ENCODE measurements around the gene TDRD10.

TDRD10 gene, protein sequence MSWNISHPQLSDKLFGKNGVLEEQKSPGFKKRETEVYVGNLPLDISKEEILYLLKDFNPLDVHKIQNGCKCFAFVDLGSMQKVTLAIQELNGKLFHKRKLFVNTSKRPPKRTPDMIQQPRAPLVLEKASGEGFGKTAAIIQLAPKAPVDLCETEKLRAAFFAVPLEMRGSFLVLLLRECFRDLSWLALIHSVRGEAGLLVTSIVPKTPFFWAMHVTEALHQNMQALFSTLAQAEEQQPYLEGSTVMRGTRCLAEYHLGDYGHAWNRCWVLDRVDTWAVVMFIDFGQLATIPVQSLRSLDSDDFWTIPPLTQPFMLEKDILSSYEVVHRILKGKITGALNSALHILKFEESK

DNA sequence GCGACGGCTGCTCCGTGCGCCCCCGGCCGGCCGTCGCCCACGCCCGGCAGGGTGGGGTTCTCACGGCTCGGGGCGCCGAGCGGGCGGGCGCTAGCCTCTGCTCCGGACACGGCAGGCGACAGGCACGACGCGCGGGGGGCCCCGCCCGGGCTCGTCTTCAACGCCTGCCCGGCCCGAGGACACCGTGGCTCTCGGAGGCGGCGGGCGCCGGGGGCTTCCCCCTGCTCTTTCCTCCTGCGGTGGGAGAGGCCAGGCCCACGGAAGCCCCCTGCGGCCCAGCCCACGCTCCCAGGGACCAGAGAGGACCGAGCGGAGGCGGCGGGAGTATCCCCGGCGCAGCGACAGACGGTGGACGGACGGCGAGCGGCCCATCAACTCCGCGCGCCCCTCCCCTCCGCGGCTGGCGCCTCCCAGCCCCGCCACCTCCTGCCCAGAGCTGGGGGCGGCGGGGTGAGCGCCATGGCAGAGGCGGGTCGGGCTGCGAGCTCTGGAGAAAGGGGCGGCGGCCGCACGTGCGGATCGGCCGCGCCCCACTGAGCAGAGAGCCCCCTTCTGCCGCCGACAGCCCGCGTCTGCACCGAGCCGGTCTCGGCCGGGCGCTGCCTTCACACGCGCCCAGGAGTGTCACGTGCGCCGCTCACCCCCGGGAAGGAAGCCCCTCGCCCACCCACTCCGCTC is at the start of gene TDRD10, which contains the start of gene SHE:
Gene TDRD10 (plus strand): TSS at position 154 of the 678 bp plus-strand sequence. CDS start 4,685 bp downstream, outside the sequence.
Gene SHE (minus strand): TSS at position 347 of the 678 bp plus-strand sequence. CDS start 386 bp downstream, outside the sequence.
- no peak for DNase-seq (ENCODE audit: low spot score)

DNA sequence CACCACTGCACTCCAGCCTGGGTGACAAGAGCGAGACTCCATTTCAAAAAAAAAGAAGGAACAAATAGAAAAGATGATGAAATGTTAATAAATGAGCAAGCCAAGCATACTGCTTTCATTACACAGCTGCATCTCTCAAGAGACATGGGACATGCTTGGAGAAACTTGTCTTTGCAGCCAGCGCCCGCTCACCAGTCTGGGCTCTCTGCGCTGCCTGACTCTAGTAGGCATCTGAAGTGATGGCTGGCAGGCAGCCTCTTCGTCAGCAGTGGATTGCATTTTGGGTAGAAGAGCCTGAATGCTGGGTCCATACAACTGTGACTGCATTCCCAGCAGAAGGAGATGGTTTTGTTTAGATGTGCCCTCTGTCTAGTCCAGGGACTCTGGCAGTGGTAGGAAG is 48.9 kb upstream of the TDRD10 start:
- DNase-seq (ENCODE audit: low spot score) = no peak

DNA sequence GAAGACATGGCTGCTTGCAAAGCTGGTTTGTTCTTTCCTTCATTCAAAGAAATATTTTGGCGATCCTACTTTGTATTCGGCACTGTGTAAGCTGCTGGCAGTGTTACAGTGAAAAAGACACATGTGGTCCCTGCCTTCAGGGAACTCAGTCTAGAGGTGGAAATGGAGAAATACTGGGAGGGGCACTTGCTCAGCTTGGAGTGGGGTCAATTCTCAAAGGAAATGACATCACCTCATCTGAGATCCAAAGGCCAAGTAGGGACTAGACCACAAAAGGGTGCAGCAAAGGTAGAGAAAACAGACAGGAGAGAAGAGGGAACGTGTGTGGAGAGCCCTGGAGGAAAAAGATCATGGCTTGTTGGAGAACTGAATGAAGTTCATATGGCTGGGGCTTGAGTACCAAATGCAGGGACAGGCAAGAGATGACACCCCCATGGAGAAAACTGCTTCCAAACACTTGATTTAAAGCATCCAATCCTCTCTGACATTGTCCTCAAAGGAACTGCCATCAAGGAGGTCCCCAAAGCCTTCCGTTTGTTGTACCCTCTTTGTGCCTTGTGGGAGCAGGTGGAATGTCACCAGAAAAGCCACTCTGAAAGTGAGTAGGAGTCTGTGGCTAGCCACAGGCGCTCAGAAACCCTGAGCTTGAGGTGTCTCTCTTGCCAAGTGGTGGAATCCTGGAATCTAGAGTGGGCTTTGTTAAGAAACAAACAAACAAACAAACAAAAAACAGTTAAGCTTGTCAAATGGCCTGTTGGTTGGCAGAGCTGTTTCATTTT is 48.3 kb upstream of the TDRD10 start:
- no peak for DNase-seq (ENCODE audit: low spot score)

DNA sequence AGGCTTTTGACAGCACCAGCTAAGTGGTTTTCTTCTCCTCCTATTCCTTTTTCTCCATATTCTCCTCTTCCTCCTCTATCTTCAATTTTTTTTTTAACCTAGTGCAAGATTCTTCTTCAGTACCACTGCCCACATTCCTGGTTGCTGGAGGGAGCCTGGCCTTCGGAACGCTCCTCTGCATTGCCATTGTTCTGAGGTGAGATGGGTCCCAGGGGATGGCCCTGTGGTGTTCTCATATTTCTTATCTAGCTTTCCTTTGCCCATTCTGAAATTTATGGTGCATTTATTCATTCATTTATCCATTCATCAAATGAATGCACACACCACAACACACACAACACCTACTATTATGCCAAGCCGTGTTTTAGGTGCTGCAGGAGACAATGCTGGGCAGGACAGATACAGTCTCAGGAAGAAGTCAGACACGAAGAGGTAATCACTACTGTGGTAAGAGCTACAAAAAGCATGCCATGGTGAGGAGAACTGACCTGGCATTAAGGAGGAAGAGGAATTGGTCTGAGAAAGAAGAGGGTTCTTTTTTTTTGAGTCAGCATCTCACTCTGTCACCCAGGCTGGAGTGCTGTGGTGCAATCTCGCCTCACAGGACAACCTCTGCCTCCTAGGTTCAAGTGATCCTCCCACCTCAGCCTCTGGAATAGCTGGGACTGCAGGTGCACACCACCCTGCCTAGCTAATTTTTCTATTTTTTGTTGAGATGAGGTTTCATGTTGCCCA is 47.5 kb upstream of the TDRD10 start:
- no peak for DNase-seq (ENCODE audit: low spot score)

DNA sequence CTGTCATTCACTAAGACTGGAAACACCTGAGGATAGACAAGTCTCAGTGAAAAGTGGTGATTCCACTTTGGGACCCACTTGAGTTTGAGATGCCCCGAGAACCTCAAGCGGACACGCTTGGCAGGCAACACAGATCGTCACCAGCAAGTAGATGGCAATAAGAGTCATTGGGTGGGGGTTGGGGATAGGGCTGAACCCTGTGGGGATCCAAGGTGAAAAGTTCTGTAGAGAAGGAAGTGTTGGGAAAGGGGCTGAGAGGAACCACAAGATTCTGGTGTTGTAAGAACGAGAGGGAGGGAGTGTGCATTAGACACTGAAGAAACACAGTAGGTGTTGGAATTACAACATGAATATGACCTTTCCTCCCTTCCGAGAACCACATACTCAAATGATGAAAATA is 45.4 kb upstream of the TDRD10 start:
- DNase-seq (ENCODE audit: low spot score) = no peak

DNA sequence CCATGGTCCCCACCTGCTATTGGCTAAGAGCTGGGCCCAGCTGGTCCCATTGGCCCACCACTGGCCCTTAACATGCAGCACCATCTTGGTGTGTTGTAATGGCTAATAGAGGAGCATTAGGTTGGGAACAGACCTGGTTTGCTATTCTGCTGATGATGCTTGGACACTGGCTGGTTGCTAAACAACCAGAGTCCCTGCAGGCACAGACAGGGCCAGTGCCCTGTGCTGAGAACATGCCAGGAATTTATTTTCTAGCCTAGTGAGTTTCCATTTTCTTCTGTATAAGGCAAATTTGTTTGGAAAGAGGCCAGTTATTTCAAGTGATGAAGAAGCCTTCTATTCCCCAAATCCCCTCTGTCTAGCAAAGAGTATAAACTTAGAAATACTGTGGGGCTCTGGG is 42.9 kb upstream of the TDRD10 start:
- DNase-seq (ENCODE audit: low spot score) = no peak

DNA sequence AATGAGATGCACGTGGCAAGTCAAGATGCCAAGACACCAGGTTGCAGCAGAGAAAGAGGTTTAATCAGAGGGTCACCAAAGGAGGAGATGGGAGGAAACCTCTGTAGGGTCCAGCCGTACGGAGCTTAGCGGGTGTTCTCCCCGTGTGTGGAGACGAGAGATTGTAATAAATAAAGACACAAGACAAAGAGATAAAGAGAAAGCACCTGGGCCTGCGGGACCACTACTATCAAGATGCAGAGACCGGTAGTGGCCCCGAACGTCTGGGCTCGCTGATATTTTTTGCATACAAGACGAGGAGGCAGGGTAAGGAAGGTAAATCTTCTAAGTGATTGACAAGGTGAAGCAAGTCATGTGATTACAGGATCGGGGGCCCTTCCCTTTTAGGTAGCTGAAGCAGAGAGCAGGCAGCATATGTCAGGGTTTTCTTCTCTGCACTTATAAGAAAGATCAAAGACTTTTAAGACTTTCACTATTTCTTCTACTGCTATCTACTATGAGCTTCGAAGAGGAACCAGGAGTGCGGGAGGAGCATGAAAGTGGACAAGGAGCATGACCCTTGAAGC is 41.2 kb upstream of the TDRD10 start:
- no peak for DNase-seq (ENCODE audit: low spot score)

DNA sequence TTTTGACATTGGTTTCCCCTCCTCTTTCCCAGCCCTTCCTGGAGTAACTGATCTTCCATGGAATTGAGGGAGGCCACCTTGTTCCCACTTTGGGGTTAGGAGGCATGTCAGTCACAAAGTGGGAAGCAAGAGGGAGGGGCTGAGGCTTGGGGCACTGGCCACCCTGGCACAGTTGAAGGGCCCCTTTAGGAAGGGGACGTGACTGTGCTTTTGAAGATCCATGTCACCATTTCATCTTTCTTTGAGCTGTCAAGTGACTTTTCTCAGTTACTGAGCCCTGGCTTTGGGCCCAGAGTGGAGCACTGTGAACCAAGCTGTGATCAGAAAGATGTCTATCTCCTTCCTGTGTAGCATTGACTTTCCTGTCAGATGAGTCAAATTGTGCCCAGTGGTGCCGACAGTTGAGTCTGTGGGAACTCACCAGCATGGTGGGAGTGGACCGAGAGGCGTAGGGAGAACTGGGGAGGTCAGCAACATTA is 38.5 kb upstream of the TDRD10 start:
- peak; percentile 81 for DNase-seq (ENCODE audit: low spot score)

DNA sequence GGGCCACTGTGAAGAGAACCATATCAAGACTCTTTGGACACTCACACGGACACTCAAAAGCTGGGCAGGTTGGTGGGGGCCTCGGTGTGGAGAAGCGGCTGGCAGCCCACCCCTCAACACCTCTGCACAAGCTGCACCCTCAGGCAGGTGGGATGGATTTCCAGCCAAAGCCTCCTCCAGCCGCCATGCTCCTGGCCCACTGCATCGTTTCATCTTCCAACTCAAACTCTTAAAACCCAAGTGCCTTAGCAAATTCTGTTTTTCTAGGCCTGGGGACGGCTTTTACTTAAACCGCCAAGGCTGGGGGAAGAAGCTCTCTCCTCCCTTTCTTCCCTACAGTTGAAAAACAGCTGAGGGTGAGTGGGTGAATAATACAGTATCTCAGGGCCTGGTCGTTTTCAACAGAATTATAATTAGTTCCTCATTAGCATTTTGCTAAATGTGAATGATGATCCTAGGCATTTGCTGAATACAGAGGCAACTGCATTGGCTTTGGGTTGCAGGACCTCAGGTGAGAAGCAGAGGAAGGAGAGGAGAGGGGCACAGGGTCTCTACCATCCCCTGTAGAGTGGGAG is 36.3 kb upstream of the TDRD10 start:
- no peak for DNase-seq (ENCODE audit: low spot score)

DNA sequence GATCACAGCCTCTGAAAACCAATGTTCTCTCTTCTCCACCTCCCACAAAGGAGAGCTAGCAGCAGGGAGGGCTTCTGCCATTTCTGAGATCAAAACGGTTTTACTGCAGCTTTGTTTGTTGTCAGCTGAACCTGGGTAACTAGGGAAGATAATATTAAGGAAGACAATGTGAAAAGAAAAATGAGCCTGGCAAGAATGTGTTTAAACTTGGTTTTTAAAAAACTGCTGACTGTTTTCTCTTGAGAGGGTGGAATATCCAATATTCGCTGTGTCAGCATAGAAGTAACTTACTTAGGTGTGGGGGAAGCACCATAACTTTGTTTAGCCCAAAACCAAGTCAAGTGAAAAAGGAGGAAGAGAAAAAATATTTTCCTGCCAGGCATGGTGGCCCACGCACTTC is 35.8 kb upstream of the TDRD10 start:
- DNase-seq (ENCODE audit: low spot score) = no peak

DNA sequence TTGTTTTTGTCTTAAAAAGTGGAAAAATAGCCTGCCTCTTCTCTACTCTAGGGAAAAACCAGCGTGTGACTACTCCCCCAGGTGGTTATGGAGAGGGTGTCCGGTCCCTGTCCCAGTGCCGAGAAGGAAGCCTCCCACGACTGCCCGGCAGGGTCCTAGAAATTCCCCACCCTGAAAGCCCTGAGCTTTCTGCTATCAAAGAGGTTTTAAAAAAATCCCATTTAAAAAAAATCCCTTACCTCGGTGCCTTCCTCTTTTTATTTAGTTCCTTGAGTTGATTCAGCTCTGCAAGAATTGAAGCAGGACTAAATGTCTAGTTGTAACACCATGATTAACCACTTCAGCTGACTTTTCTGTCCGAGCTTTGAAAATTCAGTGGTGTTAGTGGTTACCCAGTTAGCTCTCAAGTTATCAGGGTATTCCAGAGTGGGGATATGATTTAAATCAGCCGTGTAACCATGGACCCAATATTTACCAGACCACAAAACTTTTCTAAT is 35.0 kb upstream of the TDRD10 start:
- DNase-seq (ENCODE audit: low spot score) = peak; percentile 25

DNA sequence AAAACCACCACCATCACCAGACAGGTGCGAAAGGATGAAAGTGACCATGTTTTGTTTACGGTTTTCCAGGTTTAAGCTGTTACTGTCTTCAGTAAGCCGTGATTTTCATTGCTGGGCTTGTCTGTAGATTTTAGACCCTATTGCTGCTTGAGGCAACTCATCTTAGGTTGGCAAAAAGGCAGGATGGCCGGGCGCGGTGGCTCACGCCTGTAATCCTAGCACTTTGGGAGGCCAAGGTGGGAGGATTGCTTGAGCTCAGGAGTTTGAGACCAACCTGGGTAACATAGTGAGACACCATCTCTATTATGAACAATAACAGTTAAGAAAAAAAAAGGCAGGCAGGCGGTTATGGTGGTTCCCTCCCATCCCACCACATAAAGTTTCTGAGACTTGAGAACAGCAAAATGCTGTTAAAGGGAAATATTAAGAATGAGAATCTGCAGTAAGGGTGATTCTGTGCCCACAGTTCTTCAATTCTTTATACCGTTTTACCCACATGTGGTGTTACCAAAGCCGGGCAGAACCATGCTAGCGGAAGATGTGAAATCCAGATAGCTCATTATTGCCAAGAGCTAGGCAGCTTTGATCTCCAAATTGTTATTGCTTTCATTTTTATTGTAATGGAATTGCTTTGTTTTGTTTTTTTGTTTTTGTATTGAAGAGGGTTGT is 34.5 kb upstream of the TDRD10 start:
- DNase-seq (ENCODE audit: low spot score) = peak; percentile 22

DNA sequence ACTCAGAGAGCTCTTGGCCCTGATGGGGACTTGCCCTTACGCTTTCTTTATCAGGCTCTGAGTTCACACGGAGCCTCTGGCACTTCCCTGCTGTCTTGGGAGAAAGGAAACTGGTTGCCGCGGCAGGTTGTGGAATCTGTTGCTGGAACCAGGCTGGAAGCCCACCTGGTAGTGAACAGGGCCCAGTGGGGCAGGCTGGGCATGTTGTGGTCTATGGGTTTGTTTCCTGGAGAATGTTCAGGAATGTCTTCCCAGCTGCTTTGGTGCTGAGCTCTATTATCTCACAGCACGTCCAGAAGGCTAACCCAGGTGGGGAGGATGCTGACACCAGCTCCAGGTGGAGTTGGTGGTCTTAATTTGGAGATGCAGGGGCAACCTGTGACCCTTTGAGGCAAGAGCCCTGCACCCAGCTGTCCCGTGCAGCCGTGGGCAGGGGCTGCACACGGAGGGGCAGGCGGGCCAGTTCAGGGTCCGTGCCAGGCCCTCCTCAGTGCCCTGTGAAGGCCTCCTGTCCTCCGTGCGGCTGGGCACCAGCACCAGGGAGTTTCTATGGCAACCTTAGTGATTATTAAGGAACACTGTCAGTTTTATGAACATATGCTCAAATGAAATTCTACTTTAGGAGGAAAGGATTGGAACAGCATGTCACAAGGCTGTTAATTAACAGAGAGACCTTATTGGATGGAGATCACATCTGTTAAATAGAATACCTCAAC is 33.3 kb upstream of the TDRD10 start:
- no peak for DNase-seq (ENCODE audit: low spot score)

DNA sequence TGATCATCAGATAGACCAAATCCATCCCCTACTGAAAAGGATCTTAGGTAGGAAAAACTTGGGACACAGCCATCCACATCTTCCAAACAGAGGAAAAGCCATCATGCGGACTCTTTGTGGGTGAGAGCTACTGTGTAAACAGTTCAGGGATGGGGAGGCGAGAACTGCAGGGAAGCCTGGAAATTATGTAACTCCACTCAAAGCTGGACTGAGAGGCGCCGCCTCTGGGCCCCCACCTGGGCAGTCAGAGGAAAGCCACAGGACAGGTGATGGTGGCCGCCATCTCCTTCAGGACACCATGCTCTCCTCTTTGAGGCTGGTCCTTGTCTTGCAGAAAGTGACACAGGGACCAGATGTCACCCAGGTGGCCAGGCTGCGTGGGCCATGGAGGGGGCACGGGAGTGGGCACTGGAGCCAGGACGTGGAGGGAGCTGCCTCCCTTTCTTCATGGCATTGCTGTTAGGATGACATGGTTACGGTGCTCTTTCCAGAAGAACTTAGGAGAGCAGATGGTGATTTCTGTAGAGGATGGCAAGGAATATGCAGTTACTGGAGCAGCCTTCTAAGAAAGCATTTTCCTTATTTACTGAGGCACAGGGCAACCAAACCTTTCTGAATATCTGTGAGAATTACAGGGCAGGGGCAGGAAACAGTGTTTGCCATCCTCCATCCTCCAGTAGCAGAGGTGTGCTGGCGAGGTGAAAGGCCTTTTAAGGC is 32.0 kb upstream of the TDRD10 start:
- DNase-seq (ENCODE audit: low spot score) = no peak

DNA sequence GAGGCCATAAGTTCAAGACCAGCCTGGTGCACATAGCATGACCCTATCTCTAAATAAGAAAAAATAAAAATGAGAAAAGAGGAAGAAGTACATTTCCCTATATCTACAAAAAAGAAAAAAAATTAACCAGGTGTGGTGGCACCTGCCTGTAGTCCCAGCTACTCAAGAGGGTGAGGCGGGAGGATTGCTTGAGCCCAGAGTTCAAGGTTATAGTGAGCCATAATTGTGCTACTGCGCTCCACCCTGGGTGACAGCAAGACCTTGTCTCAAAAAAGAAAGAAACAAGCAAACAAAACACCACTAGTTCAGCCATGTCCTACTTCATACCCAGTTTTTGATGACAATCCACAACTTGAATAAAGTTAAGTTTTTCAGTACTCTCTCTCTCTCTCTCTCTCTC is 30.7 kb upstream of the TDRD10 start:
- no peak for DNase-seq (ENCODE audit: low spot score)

DNA sequence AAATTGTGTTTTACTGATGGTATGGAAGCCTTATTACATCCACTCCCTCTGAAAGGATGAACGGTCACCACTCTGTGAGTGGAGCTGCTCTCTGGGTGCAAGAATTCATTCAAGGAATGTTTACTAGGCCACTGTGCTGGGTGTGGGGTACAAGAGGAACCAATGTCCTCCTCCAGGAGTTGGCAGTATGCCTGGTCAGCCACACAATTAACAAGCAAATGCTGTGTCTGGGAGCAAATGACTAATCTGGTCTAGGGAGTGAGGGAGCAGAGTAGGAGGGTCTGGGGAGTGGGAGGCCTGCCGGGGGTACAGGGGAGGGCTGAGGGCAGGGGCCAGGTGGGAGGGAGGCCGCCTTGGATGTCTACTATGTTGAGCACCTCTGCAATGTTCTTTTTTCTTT is 27.2 kb upstream of the TDRD10 start:
- no peak for DNase-seq (ENCODE audit: low spot score)

DNA sequence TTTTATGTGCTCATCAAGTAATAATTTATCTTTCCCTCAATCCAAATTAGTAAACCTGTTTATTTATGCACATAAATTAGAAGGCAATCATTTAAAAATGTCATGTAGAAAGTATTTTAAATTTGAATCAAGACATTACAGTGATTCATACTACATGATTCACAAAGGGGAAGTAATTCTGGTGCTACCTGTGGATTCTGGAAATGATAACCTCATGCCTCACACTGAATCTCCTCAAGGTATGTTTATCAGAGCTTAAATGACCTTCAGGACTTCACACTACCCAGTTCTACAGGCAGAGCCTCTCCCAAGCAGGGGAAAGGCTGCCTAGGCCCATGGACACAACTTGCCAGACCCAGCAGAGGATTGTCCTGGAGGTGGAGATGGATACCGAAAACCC is 25.2 kb upstream of the TDRD10 start:
- DNase-seq (ENCODE audit: low spot score) = no peak

DNA sequence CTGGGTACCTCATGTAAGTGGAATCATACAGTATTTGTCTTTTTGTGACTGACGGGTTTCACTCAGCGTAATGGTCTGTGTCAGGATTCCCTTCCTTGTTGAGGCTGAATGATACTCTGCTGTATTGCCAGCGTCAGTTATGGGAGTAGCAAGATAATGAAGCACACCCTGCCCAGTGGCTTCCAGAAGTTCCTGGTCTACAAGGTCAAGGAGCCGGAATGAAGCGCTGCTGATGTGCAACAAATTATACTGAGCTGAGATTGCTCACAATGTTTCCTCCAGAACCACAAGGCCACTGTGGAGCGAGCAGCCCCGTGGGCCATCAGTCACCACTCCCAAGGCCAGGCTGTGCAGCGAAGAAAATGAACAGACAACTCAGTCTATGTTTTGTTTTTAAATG is 24.0 kb upstream of the TDRD10 start:
- no peak for DNase-seq (ENCODE audit: low spot score)

DNA sequence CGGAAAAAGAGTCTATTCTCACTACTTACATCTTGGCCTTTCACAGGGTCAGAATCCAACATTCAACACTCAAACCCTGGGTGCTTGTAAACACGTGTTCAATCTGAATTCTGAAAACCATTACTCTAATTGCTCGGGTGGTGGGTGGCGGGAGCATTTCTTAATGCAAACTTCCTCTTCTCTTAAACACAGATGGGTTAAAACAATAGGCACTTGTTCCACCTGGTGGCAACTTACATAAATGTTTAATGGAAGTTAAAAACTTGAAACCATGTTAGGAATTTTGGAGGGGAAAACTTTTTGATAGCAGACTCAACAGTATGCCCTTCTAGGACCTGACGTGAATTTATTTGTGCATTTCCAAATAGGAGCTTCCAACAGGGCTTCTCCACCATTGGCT is 23.4 kb upstream of the TDRD10 start:
- no peak for DNase-seq (ENCODE audit: low spot score)

All from CD4-positive, alpha-beta T cell treated with Interleukin-15 for 4 hours (primary cell).